Fibroblast of mammary gland (primary cell): ENCODE measurements around the gene CAPSL.

ENCODE experiments used
- DNase-seq: peaks from one replicate; pipeline ENCODE4 v3.0.0-alpha.2; 2010; ENCODE audit warnings: low read depth
- H3K4me3 ChIP-seq: 2 replicates; pipeline ENCODE4 v1.5.1; 2011; ENCODE audit warnings: low read depth, mild to moderate bottlenecking, low read length, moderate library complexity; ENCODE audit not compliant: control insufficient read depth
- CTCF ChIP-seq: conservative IDR thresholded peaks from 2 replicates; pipeline ENCODE4 v1.5.1; 2011; ENCODE audit warnings: low read depth, low read length, inconsistent platforms; ENCODE audit not compliant: control insufficient read depth, insufficient read depth

The CAPSL gene

GRCh38 chr5:35963381-35963843 is 25.0 kb upstream of the CAPSL start:
- no peak overlapping the region for H3K4me3 ChIP-seq
- TF ChIP-seq CTCF: peak; percentile 46
- DNase-seq: peak; percentile 22

- DNase-seq: no peak
- H3K4me3 ChIP-seq: no peak overlapping the region
- no peak for TF ChIP-seq CTCF
Observed at GRCh38 chr5:35960328-35960727, 21.9 kb upstream of the CAPSL start.

- no peak for TF ChIP-seq CTCF
- H3K4me3 ChIP-seq: no peak overlapping the region
- peak; percentile 1 for DNase-seq
Observed at GRCh38 chr5:35956429-35956828, 18.0 kb upstream of the CAPSL start.

- TF ChIP-seq CTCF: no peak
- H3K4me3 ChIP-seq: no peak overlapping the region
- no peak for DNase-seq
Observed at GRCh38 chr5:35954175-35954574, 15.8 kb upstream of the CAPSL start.

- H3K4me3 ChIP-seq: no peak overlapping the region
- DNase-seq: no peak
- TF ChIP-seq CTCF: no peak
Observed at GRCh38 chr5:35947085-35947484, 8.7 kb upstream of the CAPSL start.

- peak; percentile 27 for TF ChIP-seq CTCF
- no peak for DNase-seq
- no peak overlapping the region for H3K4me3 ChIP-seq
Observed at GRCh38 chr5:35939639-35940038, 1.2 kb upstream of the CAPSL start.
